Activated CD4-positive, alpha-beta T cell treated with anti-CD3 and anti-CD28 coated beads, Interleukin-2, amount 50 U/mL, for 1 hour (primary cell): ENCODE data around the gene PAH.

Source experiments
- DNase-seq: peaks from one replicate; pipeline ENCODE4 v3.0.0-alpha.2; 2020

PAH gene

GRCh38 chr12:102814691-102815367 is 102.2 kb downstream of the PAH start:
- DNase-seq: no peak

- DNase-seq: no peak
Measured at GRCh38 chr12:102812344-102812743, 104.7 kb downstream of the PAH start.

GRCh38 chr12:102811110-102811737 is 105.8 kb downstream of the PAH start:
- no peak for DNase-seq

DNA sequence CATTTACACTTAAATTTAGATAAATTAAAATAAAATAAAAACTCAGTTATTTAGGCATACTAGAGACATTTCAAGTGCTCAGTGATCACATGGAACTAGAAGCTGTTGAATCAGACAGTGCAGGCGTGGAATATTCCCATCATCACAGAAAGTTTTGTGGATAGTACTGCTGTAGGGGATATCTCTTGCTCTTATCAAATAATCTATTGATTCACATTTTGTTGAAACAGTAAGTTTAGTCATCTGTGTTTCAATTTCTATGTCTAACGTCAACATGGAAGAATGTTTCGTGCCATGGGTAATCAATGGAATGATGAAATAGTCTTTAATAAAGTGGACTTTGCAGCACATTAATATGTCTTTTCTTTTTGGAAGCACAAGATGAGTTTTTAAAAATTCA is 108.6 kb downstream of the PAH start:
- DNase-seq: no peak

GRCh38 chr12:102806592-102806991 is 110.5 kb downstream of the PAH start:
- DNase-seq: no peak

GRCh38 chr12:102806110-102806509 is 110.9 kb downstream of the PAH start:
- DNase-seq: no peak

DNA sequence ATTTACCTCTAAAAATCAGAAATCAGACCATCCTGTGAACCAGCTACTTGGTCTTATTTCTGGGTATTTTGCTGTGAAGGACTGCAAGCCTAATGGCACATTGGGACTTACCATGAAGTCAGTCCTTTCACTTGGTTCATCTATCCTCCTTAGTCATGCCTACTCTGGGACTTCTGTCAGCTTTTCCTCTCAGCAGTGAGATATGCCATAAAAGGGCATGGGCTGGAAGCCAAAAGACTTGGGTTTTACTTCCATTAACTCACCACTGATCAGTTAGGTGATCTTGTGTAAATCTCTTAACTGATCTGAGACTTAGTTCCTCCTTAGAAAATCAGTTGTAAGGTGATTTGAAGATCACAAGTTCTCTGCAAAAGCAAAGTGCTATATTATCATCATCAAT is 116.5 kb downstream of the PAH start:
- DNase-seq: no peak

DNA sequence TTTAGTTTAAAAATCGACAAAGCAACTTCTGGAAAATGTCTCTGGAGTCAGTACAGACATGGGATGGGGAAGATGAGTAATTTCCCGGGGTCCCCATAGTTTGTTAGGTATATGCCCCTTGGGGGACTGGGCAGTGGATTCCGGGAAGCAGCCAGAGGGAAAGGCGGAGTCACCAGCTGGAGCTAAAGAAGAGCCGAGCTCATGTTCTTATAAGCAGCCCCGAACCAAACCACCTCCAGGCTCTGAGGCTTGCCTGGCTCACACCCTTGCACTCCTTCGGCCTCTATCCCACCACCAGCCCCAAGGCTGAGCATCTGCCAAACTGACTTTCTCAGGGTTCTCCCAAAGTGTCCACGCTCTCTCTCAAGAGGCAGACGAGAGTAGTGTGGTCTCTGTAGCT is 117.8 kb downstream of the PAH start:
- no peak for DNase-seq

GRCh38 chr12:102797528-102797927 is 119.5 kb downstream of the PAH start:
- no peak for DNase-seq

DNA sequence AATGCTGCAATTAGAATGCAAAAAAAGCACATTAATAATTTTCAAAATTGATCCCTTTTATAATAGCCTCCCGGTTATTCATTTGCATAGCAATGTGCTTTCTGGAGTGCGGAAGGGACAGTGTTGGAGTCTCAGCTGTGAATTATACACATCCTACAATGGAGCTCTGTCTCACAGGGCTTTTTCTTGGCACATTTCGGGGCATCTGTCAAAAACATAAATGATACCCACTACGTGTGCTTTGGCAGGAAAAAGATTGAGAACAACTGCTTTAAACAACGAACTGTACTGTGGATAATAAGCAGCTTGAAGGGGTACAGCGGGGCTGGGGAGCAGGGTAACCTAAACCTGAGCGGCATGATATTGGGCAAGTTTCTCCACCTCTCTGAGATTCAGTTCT is 123.1 kb downstream of the PAH start:
- DNase-seq: no peak
